Ishikawa (cell line): ENCODE measurements around the gene LUM.

Experiments
- RAD21 ChIP-seq: IDR thresholded peaks from 2 replicates; pipeline ENCODE4 v1.6.1; 2012; ENCODE audit warnings: low read depth
- USF1 ChIP-seq: IDR thresholded peaks from 2 replicates; pipeline ENCODE4 v1.6.1; 2012
- TF ChIP-seq, protein P1 (sequence below): IDR thresholded peaks from 2 replicates; pipeline ENCODE4 v1.6.1; 2012
- TF ChIP-seq, protein P2 (sequence below): IDR thresholded peaks from 2 replicates; pipeline ENCODE4 v1.6.1; 2012; ENCODE audit warnings: low read depth, mild to moderate bottlenecking

GRCh38 chr12:91053951-91054715 is 57.2 kb downstream of the LUM start:
- TF ChIP-seq, protein P1, sequence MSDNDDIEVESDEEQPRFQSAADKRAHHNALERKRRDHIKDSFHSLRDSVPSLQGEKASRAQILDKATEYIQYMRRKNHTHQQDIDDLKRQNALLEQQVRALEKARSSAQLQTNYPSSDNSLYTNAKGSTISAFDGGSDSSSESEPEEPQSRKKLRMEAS = no peak
- TF ChIP-seq, protein P2, sequence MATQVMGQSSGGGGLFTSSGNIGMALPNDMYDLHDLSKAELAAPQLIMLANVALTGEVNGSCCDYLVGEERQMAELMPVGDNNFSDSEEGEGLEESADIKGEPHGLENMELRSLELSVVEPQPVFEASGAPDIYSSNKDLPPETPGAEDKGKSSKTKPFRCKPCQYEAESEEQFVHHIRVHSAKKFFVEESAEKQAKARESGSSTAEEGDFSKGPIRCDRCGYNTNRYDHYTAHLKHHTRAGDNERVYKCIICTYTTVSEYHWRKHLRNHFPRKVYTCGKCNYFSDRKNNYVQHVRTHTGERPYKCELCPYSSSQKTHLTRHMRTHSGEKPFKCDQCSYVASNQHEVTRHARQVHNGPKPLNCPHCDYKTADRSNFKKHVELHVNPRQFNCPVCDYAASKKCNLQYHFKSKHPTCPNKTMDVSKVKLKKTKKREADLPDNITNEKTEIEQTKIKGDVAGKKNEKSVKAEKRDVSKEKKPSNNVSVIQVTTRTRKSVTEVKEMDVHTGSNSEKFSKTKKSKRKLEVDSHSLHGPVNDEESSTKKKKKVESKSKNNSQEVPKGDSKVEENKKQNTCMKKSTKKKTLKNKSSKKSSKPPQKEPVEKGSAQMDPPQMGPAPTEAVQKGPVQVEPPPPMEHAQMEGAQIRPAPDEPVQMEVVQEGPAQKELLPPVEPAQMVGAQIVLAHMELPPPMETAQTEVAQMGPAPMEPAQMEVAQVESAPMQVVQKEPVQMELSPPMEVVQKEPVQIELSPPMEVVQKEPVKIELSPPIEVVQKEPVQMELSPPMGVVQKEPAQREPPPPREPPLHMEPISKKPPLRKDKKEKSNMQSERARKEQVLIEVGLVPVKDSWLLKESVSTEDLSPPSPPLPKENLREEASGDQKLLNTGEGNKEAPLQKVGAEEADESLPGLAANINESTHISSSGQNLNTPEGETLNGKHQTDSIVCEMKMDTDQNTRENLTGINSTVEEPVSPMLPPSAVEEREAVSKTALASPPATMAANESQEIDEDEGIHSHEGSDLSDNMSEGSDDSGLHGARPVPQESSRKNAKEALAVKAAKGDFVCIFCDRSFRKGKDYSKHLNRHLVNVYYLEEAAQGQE = no peak
- TF ChIP-seq RAD21 (no peak), USF1 (no peak)
